Memory B cell (primary cell): ENCODE measurements around the gene KBTBD12.
A peak's percentile ranks its signal among the peaks of the same experiment; 100 is the strongest.
"Not testable (repeated sequence)": the region's sequence is repeated elsewhere in the genome, so short reads cannot be mapped to it uniquely, and the experiment has no call there.

Experiments used
- ATAC-seq: fragments of 150-1000 bp; cut with Tn5 transposase; 2 replicates; pipeline ENCODE4 v1.10.0; 2021; ENCODE audit warnings: low read depth, mild to moderate bottlenecking, moderate library complexity
- DNase-seq, 2 donors: peaks; one replicate each; pipeline ENCODE4 v3.0.0; 2022; ENCODE audit warnings: low spot score in 2 of 2
- H3K27ac Mint-ChIP-seq: one replicate; pipeline ENCODE4 v1.8.0; 2022; ENCODE audit warnings: mild to moderate bottlenecking, moderate library complexity, mixed read lengths
- H3K27me3 Mint-ChIP-seq: one replicate; pipeline ENCODE4 v1.8.0; 2022; ENCODE audit warnings: mixed read lengths
- H3K36me3 Mint-ChIP-seq: one replicate; pipeline ENCODE4 v1.8.0; 2022; ENCODE audit warnings: mild to moderate bottlenecking, mixed read lengths
- H3K4me1 Mint-ChIP-seq: one replicate; pipeline ENCODE4 v1.8.0; 2022; ENCODE audit warnings: mixed read lengths
- H3K4me3 Mint-ChIP-seq: one replicate; pipeline ENCODE4 v1.8.0; 2022; ENCODE audit warnings: mild to moderate bottlenecking, moderate library complexity, mixed read lengths
- H3K9me3 Mint-ChIP-seq: one replicate; pipeline ENCODE4 v1.8.0; 2022; ENCODE audit warnings: mixed read lengths

KBTBD12 gene

DNA sequence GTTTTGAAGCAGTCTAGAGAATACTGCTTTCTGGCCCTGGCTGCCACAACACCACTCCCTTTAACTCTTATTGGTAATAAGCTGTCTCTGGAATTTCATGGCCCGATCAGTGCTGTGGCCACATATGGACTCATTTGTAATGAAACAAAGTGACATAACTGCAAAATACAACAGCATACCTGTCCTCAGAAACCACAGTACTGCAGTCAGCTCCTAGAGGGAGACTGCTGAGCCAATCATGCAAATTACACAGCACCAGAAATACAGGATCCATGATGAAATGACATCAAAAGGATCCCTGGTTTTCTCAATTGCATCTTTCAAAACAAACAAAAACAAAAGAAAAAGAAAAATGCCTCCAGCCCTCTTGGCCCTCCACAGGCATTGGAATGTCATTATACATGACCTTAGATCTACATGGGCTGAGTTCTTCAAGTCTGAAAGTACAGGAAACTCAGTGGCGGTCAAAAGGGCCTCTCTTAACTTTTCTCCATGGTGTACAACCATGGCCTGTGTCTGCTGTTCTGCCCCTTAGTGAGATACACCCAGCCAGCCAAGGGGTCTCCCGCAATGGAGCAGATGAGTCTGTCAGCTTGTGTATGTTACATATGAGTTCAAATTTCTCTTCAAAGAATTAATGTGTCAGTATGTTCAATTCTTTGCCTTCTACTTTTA lies 24.9 kb upstream of the KBTBD12 start:
- no peak overlapping the region for H3K4me3 Mint-ChIP-seq
- DNase-seq, result no peak
- H3K4me1 Mint-ChIP-seq, result peaks cover 2% of the 10 kb centered on the region
- H3K36me3 Mint-ChIP-seq, result peaks cover 8% of the 10 kb centered on the region
- peak; percentile 12 for ATAC-seq
- H3K27me3 Mint-ChIP-seq, result peaks cover 1% of the 10 kb centered on the region
- H3K27ac Mint-ChIP-seq, result peak overlapping the region; percentile 0
- H3K9me3 Mint-ChIP-seq, result peaks cover 12% of the 10 kb centered on the region

DNA sequence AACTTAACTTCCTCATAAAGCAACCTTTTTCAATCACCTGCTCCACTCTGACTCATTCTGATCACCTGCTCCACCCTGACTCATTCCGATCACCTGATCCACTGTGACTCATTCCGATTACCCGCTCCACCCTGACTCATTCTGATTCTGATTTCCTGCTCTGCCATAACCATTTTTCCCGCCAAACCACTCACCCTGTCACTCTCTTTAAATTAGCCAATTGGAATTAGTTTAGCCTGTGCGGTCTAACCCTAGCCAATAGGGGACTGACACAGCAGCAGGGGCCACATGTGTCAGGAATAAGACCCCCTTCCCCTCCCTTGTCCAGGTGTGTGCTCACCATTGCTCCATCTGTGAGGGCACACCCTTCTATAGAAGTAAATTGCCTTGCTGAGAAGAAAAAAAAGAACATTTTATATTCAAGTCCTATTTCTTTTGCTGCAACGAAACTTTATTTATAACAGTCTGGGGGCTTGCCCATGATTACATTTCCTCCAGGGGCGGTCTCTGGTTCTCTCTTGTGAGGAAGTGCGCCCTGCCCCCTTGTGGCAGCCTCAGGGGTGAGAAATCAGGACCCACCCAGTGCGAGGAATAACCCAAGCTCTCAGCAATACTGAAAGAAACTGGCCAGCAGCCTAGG lies 24.3 kb upstream of the KBTBD12 start:
- not testable (repeated sequence) for H3K36me3 Mint-ChIP-seq, H3K4me1 Mint-ChIP-seq, H3K4me3 Mint-ChIP-seq, H3K27me3 Mint-ChIP-seq, DNase-seq
- peak overlapping the region; percentile 0 for H3K27ac Mint-ChIP-seq
- ATAC-seq, result peak; percentile 41
- peaks cover 12% of the 10 kb centered on the region for H3K9me3 Mint-ChIP-seq

GRCh38 chr3:127894481-127894880 lies 20.6 kb upstream of the KBTBD12 start:
- H3K9me3 Mint-ChIP-seq, result peaks cover 12% of the 10 kb centered on the region
- ATAC-seq (no peak), DNase-seq (no peak)
- no peak overlapping the region for H3K27ac Mint-ChIP-seq
- H3K36me3 Mint-ChIP-seq, result peaks cover 9% of the 10 kb centered on the region
- H3K4me1 Mint-ChIP-seq, result peaks cover 2% of the 10 kb centered on the region
- no peaks in the 10 kb centered on the region for H3K27me3 Mint-ChIP-seq
- no peak overlapping the region for H3K4me3 Mint-ChIP-seq

GRCh38 chr3:127899200-127899599 lies 15.8 kb upstream of the KBTBD12 start:
- DNase-seq (no peak), ATAC-seq (no peak)
- Mint-ChIP-seq H3K4me1 (peaks cover 4% of the 10 kb centered on the region), H3K27ac (no peak overlapping the region), H3K4me3 (no peak overlapping the region), H3K36me3 (peaks cover 5% of the 10 kb centered on the region), H3K27me3 (peaks cover 3% of the 10 kb centered on the region), H3K9me3 (peaks cover 5% of the 10 kb centered on the region)

- DNase-seq (no peak), ATAC-seq (no peak)
- peaks cover 3% of the 10 kb centered on the region for H3K27me3 Mint-ChIP-seq
- no peak overlapping the region for H3K4me3 Mint-ChIP-seq
- peaks cover 6% of the 10 kb centered on the region for H3K36me3 Mint-ChIP-seq
- H3K27ac Mint-ChIP-seq, result peak overlapping the region; percentile 6
- H3K9me3 Mint-ChIP-seq, result peaks cover 5% of the 10 kb centered on the region
- H3K4me1 Mint-ChIP-seq, result peaks cover 4% of the 10 kb centered on the region
Measured at GRCh38 chr3:127899766-127900165, 15.3 kb upstream of the KBTBD12 start.

GRCh38 chr3:127900536-127900935 lies 14.5 kb upstream of the KBTBD12 start:
- H3K9me3 Mint-ChIP-seq, result peaks cover 5% of the 10 kb centered on the region
- DNase-seq (no peak), ATAC-seq (no peak)
- H3K27ac Mint-ChIP-seq, result no peak overlapping the region
- H3K4me1 Mint-ChIP-seq, result peaks cover 4% of the 10 kb centered on the region
- H3K27me3 Mint-ChIP-seq, result peaks cover 3% of the 10 kb centered on the region
- peaks cover 6% of the 10 kb centered on the region for H3K36me3 Mint-ChIP-seq
- H3K4me3 Mint-ChIP-seq, result no peak overlapping the region

DNA sequence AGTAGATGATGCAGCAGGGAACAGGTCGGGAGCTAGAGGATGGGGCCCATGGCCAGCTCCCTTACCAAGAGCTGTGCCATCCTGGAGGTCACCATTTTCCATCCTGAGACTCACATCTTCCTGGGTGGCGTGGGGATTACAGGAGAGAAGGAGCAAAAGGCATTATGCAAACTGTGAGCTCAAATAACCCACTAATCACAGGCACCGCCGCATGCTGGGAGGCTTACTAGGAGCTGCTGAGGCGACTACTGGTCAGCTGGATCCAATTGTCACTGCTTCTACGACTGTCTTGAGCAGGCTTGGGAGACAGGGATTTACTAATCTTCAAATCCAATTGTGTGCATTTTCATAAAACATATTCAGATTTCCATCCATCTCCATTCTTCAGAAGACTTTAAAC lies 12.5 kb upstream of the KBTBD12 start:
- Mint-ChIP-seq H3K27me3 (peaks cover 3% of the 10 kb centered on the region), H3K4me1 (peaks cover 4% of the 10 kb centered on the region), H3K36me3 (peaks cover 4% of the 10 kb centered on the region), H3K4me3 (no peak overlapping the region), H3K9me3 (peaks cover 5% of the 10 kb centered on the region), H3K27ac (no peak overlapping the region)
- DNase-seq, result no peak
- ATAC-seq, result no peak

DNA sequence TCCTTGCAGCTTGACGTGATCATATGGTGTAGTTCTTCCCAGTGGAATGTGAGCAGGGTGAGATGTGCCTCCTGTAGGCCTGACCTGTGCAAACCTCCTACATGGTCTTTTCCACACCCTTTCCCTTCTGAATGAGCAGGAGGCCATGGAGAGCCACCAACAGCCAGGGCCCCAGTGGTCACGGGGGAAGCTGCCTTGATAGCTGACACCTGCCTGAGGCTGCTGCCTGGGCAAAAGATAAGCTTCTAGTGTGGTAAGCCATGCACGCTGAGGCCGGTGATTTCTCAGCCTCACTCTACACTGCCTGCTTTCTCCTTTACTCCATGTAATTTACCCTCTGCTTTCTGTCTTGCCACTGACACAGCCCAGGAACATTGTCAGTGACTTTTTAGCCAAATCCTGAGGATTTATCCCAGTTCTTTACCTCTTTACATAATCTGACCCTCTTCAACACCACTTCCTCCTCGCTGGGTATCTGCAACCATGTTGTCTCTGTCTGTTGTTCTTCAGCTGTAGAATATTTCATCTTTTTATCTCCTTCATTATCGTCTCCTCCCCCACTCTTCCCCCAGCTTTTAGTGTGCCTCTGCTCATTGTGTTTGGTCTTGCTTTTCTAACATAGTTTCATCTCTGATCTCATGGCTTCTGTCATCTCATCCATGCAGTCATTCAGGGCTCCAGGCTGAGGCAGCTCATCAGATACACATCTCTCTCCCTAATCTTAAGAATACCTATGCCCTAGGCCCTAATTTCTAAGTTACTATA lies 11.2 kb upstream of the KBTBD12 start:
- H3K4me1 Mint-ChIP-seq, result peaks cover 8% of the 10 kb centered on the region
- H3K4me3 Mint-ChIP-seq, result no peak overlapping the region
- H3K27ac Mint-ChIP-seq, result no peak overlapping the region
- ATAC-seq (no peak), DNase-seq (no peak)
- peaks cover 5% of the 10 kb centered on the region for H3K9me3 Mint-ChIP-seq
- H3K36me3 Mint-ChIP-seq, result peaks cover 4% of the 10 kb centered on the region
- H3K27me3 Mint-ChIP-seq, result peaks cover 3% of the 10 kb centered on the region

- Mint-ChIP-seq H3K9me3 (peaks cover 5% of the 10 kb centered on the region), H3K27ac (no peak overlapping the region), H3K27me3 (peaks cover 3% of the 10 kb centered on the region), H3K36me3 (peaks cover 4% of the 10 kb centered on the region), H3K4me3 (no peak overlapping the region), H3K4me1 (peaks cover 4% of the 10 kb centered on the region)
- ATAC-seq (no peak), DNase-seq (no peak)
Measured at GRCh38 chr3:127905556-127905955, 9.5 kb upstream of the KBTBD12 start.

- not testable (repeated sequence) for H3K9me3 Mint-ChIP-seq, ATAC-seq, DNase-seq, H3K36me3 Mint-ChIP-seq, H3K4me1 Mint-ChIP-seq, H3K27me3 Mint-ChIP-seq, H3K4me3 Mint-ChIP-seq, H3K27ac Mint-ChIP-seq
Measured at GRCh38 chr3:127906653-127907052, 8.4 kb upstream of the KBTBD12 start.

GRCh38 chr3:127908202-127908601 lies 6.8 kb upstream of the KBTBD12 start:
- ATAC-seq (peak; percentile 29), DNase-seq (no peak)
- Mint-ChIP-seq H3K4me3 (no peak overlapping the region), H3K9me3 (peaks cover 5% of the 10 kb centered on the region), H3K36me3 (peaks cover 4% of the 10 kb centered on the region), H3K4me1 (peaks cover 4% of the 10 kb centered on the region), H3K27ac (no peak overlapping the region), H3K27me3 (peaks cover 8% of the 10 kb centered on the region)

- Mint-ChIP-seq H3K36me3 (peaks cover 5% of the 10 kb centered on the region), H3K4me3 (no peak overlapping the region), H3K9me3 (peaks cover 6% of the 10 kb centered on the region), H3K27me3 (peaks cover 11% of the 10 kb centered on the region), H3K27ac (no peak overlapping the region), H3K4me1 (peaks cover 4% of the 10 kb centered on the region)
- DNase-seq (no peak), ATAC-seq (no peak)
Measured at GRCh38 chr3:127908951-127909350, 6.1 kb upstream of the KBTBD12 start.

DNA sequence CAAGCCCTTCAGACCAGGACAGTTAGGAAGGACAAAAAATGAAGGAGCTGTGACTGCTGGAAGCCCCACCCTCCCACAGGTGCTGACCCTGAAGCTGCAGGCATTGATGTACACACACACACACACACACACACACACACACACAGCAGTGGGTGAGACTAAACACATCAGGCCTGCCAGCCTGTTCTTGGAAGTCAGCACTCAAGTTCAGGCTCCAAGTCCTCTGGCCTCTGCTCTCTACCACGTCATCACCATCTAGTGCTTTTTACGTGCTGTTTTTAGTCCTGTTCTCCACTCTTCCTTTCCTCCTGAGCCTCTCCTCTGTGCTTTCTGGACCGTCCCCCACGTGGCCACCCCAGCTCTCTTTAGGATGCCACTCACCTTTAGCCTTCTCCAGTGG lies 5.4 kb upstream of the KBTBD12 start:
- peaks cover 4% of the 10 kb centered on the region for H3K9me3 Mint-ChIP-seq
- H3K36me3 Mint-ChIP-seq, result peaks cover 2% of the 10 kb centered on the region
- ATAC-seq, result no peak
- H3K4me1 Mint-ChIP-seq, result peaks cover 4% of the 10 kb centered on the region
- DNase-seq, result no peak
- peaks cover 8% of the 10 kb centered on the region for H3K27me3 Mint-ChIP-seq
- H3K4me3 Mint-ChIP-seq, result no peak overlapping the region
- H3K27ac Mint-ChIP-seq, result no peak overlapping the region

GRCh38 chr3:127911421-127911931 lies 3.6 kb upstream of the KBTBD12 start:
- H3K4me1 Mint-ChIP-seq, result peaks cover 4% of the 10 kb centered on the region
- DNase-seq (no peak), ATAC-seq (no peak)
- peaks cover 14% of the 10 kb centered on the region for H3K27me3 Mint-ChIP-seq
- no peak overlapping the region for H3K4me3 Mint-ChIP-seq
- H3K9me3 Mint-ChIP-seq, result peaks cover 4% of the 10 kb centered on the region
- H3K36me3 Mint-ChIP-seq, result peaks cover 2% of the 10 kb centered on the region
- H3K27ac Mint-ChIP-seq, result no peak overlapping the region
